Thyroid gland (tissue), 4 donors: ENCODE data around the gene PIMREG. TPM values are rescaled to one million over a fixed set of nuclear protein-coding genes. Genes with fewer than 3 reads are reported as not detected.

Source experiments
- DNase-seq, 2 donors: peaks; one replicate each; pipeline ENCODE4 v3.0.0-alpha.2; 2019
- H3K27ac ChIP-seq, 3 donors: fragments of 200-600 bp; sonication (generic); 1 replicate in 2 of 3; 2 replicates in 1 of 3; pipeline ENCODE4 v1.5.1; 2016 to 2019; ENCODE audit warnings: mild to moderate bottlenecking in 1 of 3, moderate library complexity in 1 of 3
- H3K27me3 ChIP-seq: fragments of 200-600 bp; sonication (generic); one replicate; pipeline ENCODE4 v1.5.1; 2019
- H3K36me3 ChIP-seq, 2 donors: fragments of 200-600 bp; sonication (generic); one replicate each; pipeline ENCODE4 v1.5.1; 2016 to 2019
- H3K4me1 ChIP-seq, 2 donors: fragments of 200-600 bp; sonication (generic); one replicate each; pipeline ENCODE4 v1.5.1; 2017 to 2019
- H3K4me3 ChIP-seq, 3 donors: fragments of 200-600 bp; sonication (generic); replicated peaks in 1 of 3; 1 replicate in 2 of 3; 2 replicates in 1 of 3; pipeline ENCODE4 v1.5.1; 2016; ENCODE audit warnings: mild to moderate bottlenecking in 1 of 3
- H3K9me3 ChIP-seq: fragments of 200-600 bp; sonication (generic); one replicate; pipeline ENCODE4 v1.5.1; 2017
- CTCF ChIP-seq, 6 experiments: fragments of 200-600 bp in 3 of 6; fragments of 450-650 bp in 3 of 6; sonication (generic) in 3 of 6; IDR thresholded peaks; one replicate each; pipeline ENCODE4 v1.5.1; 2016 to 2019; ENCODE audit warnings: antibody characterized with exemption in 6 of 6, mild to moderate bottlenecking in 2 of 6, inconsistent platforms in 1 of 6, moderate library complexity in 1 of 6
- POLR2A ChIP-seq, 2 donors: fragments of 450-650 bp; IDR thresholded peaks; one replicate each; pipeline ENCODE4 v1.6.1; 2017; ENCODE audit warnings: antibody characterized with exemption in 2 of 2, mild to moderate bottlenecking in 2 of 2, moderate library complexity in 1 of 2
- WGBS, 2 donors: methylation state at CpG; one replicate each; pipeline ENCODE4 v1.1.5; 2017; 5-methylcytosine and 5-hydroxymethylcytosine counted together
- intact Hi-C: fragments of 100-400 bp; cut with DNase I; formaldehyde crosslinking; loops from one replicate; pipeline ENCODE4 v1.15.1; 2023
- total RNA-seq, 4 donors: library from RNA; depleted of rRNA; stranded (reverse); fragments of >200 nt; gene quantifications; one replicate each; pipeline ENCODE4 v1.2.3, GENCODE V29; 2016

The PIMREG gene
- total RNA-seq: not detected

- TF ChIP-seq CTCF (IDR thresholded peaks at IDR 0.05) (no peak), POLR2A (IDR thresholded peaks at IDR 0.05) (no peak)
- Histone ChIP-seq H3K9me3 (no peaks in the 10 kb centered on the region), H3K36me3 (no peaks in the 10 kb centered on the region), H3K4me1 (peaks cover 0 to 13% of the 10 kb centered on the region in 2 donors), H3K27me3 (no peaks in the 10 kb centered on the region), H3K27ac (no peak within 1 kb of the TSS), H3K4me3 (peak within 1 kb of the TSS in 2 of 3 donors; percentile 39 to 54)
- peak; percentile 95 to 96 for DNase-seq
- intact Hi-C loops: no loop called here
- 0 to 1% methylated on average over 22 of the region's 62 CpGs for WGBS, 2 donors
Observed at GRCh38 chr17:6443692-6444570, at the start of gene PIMREG. PIMREG (plus strand) TSS chr17:6444455; CDS start chr17:6445111, 656 bp downstream.

- peaks cover under 1% of the 10 kb centered on the region for H3K27me3 ChIP-seq
- DNase-seq: no peak
- no peak overlapping the region for H3K27ac ChIP-seq
- WGBS, 2 donors: 76 to 89% methylated on average over 2 of the region's 2 CpGs
- intact Hi-C loops: no loop called here
- TF ChIP-seq POLR2A (IDR thresholded peaks at IDR 0.05) (no peak), CTCF (IDR thresholded peaks at IDR 0.05) (no peak)
- H3K9me3 ChIP-seq: no peaks in the 10 kb centered on the region
- H3K4me1 ChIP-seq: no peaks in the 10 kb centered on the region
- H3K36me3 ChIP-seq: no peaks in the 10 kb centered on the region
- no peak overlapping the region for H3K4me3 ChIP-seq
Observed at GRCh38 chr17:6398955-6399354, 45.3 kb upstream of the PIMREG start.

GRCh38 chr17:6402258-6402657 is 42.0 kb upstream of the PIMREG start:
- H3K4me3 ChIP-seq: no peak overlapping the region
- no peaks in the 10 kb centered on the region for H3K4me1 ChIP-seq
- 68 to 70% methylated on average over 6 of the region's 6 CpGs for WGBS, 2 donors
- TF ChIP-seq CTCF (IDR thresholded peaks at IDR 0.05) (no peak), POLR2A (IDR thresholded peaks at IDR 0.05) (no peak)
- H3K27me3 ChIP-seq: peaks cover 5% of the 10 kb centered on the region
- DNase-seq: no peak
- no peaks in the 10 kb centered on the region for H3K9me3 ChIP-seq
- H3K36me3 ChIP-seq: no peaks in the 10 kb centered on the region
- H3K27ac ChIP-seq: no peak overlapping the region
- intact Hi-C loops: no loop called here

GRCh38 chr17:6408276-6408675 is 36.0 kb upstream of the PIMREG start:
- H3K4me3 ChIP-seq: no peak overlapping the region
- TF ChIP-seq CTCF (IDR thresholded peaks at IDR 0.05): no peak
- H3K36me3 ChIP-seq: no peaks in the 10 kb centered on the region
- no peaks in the 10 kb centered on the region for H3K9me3 ChIP-seq
- H3K4me1 ChIP-seq: no peaks in the 10 kb centered on the region
- DNase-seq: no peak
- WGBS, 2 donors: 66 to 68% methylated on average over 6 of the region's 6 CpGs
- H3K27me3 ChIP-seq: peaks cover 5% of the 10 kb centered on the region
- intact Hi-C loops: no loop called here
- no peak overlapping the region for H3K27ac ChIP-seq

- H3K27me3 ChIP-seq: peaks cover 5% of the 10 kb centered on the region
- WGBS, 2 donors: 57 to 64% methylated on average over 10 of the region's 10 CpGs
- intact Hi-C loops: no loop called here
- H3K9me3 ChIP-seq: no peaks in the 10 kb centered on the region
- no peaks in the 10 kb centered on the region for H3K4me1 ChIP-seq
- no peak overlapping the region for H3K4me3 ChIP-seq
- DNase-seq: no peak
- no peak overlapping the region for H3K27ac ChIP-seq
- TF ChIP-seq POLR2A (IDR thresholded peaks at IDR 0.05) (no peak), CTCF (IDR thresholded peaks at IDR 0.05) (no peak)
- H3K36me3 ChIP-seq: no peaks in the 10 kb centered on the region
Observed at GRCh38 chr17:6408735-6409134, 35.5 kb upstream of the PIMREG start.
